GM19397 (cell line): ENCODE measurements around the gene BANF2.

Experiments used
- ATAC-seq: cut with Tn5 transposase; IDR thresholded peaks from one replicate; pipeline ENCODE4 v1.9.1; 2021; ENCODE audit warnings: mild to moderate bottlenecking, moderate library complexity; ENCODE audit not compliant: unreplicated experiment

The BANF2 gene

DNA sequence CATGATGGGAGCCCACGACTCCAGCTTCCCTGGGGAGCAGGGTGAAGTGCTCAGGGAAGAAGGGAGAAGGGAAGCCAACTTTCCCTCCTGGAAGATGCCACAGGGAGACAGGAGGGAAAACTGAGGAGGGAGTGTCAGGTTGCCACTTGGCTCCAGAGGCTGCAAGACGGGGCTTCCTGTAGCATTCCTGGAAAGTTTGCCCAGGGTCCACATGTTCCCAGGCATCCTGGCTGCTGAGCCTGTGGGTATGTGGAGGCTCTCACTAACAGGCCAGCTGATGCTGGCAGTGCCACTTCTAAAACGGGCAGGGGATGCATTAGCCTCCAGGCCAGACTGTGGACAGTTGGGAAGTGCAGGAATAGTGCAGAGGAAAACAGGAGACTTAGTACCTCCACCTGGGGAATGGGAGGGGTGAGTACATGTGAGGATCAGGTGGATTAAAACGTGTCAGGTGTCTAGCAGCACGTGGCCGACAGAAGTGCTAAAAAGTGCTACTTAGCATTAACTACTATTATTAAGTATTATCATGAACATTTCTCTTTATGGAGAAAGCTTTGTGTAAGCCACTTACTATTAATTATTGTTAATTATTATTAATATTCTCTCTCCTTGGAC lies 33.2 kb downstream of the BANF2 start:
- ATAC-seq = no peak

DNA sequence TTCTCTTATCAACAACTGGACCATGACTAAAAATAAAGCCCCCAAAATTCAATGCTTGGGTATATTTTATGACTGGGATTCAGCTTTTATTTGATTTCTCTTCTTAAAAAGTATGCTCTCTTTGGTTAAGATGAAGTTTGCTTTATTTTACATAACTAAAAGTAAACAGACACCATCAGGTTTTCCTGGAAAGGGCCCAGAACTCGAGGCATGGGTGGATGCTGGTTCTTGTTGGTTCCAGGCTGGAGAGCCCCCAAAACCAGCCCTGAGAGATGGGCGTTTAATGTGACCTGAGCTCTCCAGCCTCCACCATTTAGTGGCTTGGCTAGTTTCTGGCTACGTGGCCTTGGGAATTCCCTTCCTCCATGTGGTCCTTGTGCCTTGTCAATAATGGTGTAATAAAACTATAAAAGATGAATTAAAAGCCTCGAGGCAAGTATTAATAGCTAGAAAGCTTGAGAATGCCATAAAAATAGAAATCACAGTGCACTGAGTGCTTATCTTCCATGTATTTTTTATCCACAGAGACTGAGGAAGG lies 34.1 kb downstream of the BANF2 start:
- no peak for ATAC-seq

DNA sequence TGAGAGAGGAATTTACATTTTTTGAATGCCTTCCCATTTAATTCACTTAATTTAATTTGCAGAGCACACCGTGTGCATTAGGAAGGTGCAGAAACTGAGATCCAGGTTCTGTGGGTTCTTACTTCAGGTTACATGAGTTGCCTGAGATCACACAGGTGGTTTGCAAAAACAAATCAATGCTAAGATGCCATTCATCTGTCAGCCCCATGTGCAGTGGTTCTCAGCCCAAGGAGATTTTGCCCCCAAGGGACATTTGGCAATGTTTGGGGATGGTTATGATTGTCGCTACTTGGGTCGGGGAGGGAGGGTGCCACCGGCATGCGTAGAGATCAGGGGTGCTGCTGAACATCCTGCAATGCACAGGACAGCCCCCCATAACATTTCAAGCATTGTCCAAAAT lies 34.6 kb downstream of the BANF2 start:
- ATAC-seq = no peak

DNA sequence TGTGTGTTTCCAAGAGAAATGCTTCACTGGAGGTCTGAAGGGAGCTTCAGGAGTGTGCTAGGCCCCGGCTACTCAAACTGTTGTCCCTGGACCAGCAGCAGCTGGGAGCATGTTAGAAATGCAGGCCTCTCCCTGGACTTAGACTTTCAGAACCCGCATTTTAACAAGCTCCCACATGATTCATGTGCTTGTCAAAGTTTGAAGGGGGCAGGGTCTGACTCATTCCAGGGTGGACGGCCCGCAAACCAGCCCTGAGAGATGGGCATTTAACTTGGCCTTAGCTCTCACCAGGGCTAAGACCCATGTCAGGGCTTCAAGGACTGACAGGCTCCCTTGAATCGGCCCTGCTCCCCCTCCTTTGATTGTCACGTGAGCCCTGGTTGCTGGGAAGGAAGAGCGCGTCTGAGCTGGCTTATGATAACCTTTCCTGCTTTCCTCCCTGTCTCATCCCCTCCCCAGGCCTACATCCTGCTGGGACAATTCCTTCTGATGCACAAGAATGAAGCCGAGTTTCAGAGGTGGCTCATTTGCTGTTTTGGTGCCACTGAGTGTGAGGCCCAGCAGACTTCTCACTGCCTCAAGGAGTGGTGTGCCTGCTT lies 35.5 kb downstream of the BANF2 start:
- no peak for ATAC-seq

DNA sequence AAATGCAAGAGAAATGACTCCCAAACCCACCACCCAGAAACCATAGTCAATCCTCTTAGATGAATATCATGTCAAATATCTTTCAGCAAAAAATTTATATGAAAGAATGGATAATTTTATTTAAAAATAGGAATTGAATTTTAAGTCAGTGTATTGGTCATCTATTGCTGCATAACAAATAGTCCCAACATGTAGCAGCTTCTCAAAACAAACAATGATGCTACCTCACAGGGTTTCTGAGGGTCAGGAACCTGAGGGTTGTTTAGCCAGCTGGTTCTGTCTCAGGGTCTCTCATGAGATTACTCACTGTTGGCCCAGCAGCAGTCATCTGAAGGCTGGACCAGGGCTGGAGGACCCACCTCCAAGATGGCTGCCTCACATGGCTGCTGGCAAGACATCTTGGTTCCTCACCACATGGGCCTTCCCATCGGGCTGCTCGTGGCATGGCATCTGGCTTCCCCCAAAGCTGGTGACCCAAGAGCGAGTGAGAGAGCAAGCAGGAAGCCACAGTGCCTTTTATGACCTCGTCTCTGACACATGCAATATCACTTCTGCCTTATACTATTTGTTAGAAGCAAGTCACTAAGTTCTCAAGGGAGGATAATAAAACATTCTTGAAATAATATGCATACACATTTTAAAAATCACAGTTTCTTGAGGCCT lies 36.3 kb downstream of the BANF2 start:
- ATAC-seq = no peak

DNA sequence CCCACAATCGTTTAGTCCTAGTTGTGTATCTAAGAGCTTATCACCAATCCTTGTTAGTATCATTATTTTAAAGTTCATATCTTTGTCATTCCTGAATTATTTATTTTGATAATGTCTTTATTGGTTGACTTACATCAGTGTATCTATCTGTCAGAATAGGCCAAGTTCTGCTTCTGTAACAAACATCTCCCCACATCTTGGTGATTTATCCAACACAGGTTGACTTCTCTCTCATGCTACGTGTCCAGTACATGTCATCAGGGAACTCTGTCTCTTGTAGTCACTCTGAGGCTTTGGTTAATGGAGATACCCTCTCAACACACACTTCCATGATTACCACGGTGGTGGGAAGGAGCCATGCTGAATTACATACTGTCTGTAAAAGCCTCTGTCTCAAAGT lies 38.4 kb downstream of the BANF2 start:
- no peak for ATAC-seq

DNA sequence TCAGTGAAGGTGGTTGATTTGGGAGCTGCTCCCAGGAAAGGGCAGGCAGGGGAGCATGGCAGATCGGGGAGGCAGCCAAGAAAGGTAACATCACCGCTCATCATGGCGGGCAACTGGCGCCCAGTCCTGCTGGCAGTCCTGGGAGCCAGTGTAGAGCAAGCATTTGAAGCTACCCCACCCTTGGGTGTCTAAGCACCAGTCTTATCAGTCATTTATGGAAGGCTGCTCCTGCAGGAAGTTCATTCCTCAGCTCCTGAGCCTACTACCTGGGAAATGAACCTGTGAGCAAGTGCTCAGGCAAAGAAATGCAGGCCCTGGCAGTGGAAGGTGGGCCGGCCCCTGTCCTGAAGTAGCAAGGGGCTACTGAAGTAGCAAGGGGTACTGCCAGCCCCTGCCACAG lies 41.5 kb downstream of the BANF2 start:
- ATAC-seq = no peak

DNA sequence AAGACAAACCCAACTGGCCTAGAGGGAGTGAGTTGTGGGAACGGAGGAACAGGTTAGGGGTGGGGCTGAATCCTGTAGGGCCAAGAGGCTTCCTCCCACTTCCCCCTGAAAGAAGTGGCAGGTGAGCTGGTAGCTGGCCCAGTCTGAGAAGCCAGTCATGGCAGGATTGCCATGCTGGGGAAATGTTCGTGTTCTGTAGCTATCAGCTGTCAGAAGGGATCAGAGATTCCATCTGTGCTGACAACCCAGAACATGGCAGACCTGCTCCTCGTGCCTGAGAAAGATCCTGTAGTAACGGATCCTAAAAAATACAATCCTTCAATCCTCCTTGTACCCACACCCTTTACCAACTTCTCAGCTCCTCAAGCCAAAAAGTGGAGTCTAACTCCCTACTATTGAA lies 43.0 kb downstream of the BANF2 start:
- ATAC-seq = no peak

DNA sequence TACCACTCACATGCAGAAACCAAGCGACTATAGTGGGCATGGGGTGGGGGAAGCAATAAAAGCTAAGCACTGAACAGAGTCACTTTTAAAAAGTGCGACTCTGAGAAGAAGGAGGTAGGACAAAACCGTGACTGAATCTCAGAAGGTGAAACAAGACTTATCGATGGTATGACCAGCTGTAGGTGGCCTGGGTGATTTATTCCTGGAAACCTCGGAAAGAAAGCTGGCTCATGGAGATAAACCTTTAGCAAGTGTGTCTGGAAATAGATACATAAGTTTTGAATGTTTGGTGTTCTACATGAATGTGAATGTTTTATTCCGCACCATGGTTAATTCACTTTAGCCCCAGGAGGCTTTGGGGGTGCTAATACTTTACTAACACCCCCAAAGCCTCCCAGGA lies 43.9 kb downstream of the BANF2 start:
- no peak for ATAC-seq

DNA sequence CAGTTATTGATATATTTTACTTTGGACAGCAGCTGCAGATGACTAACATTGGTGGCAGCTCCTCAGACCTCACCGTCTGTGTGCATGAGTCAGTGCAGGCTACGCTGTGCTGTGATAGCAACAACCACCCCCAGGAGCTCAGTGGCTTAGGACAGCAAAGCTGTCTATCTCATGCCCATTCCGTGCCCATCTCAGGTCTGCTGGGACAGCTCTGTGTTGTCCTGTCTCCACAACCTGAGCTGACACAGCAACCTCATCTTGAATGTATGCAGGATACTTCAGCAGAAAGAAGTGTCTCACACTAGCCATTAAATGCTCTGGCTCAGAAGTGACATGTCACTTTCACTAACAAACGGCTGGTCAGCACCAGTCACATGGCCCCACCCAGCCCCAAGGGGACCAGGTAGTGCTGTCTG lies 47.7 kb downstream of the BANF2 start:
- ATAC-seq = no peak

DNA sequence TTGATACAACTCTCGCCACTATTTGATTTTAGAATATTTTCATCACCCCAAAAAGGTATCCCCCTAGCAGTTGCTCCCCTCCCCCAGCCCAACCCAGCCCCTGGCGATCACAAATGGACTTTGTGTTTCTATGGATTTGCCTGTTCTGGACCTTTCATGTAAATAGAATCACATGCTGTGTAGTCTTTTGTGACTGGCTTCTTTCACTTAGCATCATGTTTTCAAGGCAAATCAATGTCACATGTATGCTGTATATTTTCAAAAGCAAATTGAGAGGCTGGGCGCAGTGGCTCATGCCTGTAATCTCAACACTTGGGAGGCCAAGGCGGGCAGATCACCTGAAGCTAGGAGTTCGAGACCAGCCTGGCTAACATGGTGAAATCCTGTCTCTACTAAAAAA lies 48.5 kb downstream of the BANF2 start:
- ATAC-seq = no peak

DNA sequence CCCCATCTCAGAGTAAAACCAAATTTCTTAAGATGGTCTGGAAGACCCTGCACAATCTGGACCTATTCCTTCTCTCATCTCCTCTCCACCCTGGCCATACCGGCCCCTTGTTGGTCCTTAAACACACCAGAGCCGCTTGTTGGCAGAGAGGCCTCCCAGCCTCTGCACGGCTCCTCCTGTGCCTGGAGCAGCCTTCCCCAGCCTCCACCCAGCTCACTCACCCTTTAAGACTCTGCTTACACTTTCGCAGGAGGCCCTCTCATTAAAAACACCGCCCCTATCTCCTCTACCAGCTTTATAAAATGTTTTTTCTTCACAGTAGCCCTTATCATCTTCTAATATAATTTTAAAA lies 49.8 kb downstream of the BANF2 start:
- no peak for ATAC-seq

DNA sequence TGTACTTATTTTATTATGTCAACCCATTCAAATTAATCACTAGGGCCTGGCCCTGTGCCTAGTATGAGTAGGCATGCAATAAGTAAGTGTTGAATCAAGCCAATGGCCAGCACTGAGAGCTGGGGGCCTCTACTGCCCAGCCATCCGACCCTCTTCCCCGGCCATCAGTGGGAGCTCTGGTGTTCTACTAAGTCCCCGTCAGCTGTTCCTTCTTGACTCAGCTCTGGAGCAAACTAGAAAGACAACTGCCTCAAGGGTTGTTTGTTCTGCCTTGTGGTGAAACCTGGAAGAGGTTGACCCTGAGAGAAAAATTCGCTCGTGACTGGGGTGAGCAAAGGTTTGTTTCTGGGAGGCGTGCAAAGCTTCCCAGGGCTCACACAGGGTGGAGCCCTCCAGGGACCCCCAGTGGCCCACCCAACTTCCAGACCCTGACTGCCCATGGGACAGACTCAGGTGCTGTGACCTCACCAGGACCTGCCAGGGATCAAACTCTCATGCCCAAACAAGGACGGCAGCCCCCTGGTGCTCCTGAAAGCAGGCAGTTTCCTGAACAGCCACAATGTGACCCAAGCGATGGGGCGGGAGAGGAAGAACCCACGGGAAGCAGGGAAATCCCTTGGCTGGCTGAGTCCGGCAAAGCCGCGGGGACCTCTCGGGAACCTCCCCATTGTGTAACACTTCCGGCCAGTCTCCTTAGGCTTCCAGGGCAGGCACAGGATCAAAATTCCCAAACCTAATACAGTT lies 50.4 kb downstream of the BANF2 start:
- no peak for ATAC-seq

DNA sequence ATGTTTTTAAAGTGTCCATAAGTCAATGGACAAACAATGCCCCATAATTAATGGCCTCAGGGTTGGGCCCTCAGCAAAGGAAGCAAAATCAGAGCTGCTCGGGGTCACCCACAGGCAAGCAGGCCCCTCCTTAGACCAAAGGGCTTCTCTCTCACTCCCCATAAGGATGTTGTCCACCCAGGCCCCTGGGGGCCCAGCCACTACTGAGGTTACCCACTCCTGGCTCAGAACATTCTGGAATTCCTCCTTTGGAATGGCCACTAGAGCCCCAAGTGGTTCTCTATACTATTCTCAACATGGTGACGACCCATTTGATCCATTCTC lies 50.9 kb downstream of the BANF2 start:
- no peak for ATAC-seq

DNA sequence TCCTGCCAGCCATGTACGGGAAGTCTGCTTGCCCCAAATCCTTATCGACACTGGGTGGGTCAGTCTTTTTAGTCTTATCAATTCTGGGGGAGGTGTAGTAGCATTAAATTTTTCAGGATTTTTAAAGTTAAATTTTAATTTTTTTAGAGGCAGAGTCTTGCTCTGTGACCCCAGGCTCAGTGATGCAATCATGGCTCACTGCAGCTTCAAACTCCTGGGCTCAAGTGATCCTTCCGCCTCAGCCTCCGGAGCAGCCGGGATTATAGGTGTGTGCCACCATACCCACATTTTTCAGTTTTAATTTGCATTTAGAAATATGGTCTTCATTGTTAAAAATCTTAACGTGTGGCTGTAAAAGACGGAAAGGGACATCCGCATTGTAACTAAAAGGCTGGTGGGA lies 51.9 kb downstream of the BANF2 start:
- ATAC-seq = no peak

DNA sequence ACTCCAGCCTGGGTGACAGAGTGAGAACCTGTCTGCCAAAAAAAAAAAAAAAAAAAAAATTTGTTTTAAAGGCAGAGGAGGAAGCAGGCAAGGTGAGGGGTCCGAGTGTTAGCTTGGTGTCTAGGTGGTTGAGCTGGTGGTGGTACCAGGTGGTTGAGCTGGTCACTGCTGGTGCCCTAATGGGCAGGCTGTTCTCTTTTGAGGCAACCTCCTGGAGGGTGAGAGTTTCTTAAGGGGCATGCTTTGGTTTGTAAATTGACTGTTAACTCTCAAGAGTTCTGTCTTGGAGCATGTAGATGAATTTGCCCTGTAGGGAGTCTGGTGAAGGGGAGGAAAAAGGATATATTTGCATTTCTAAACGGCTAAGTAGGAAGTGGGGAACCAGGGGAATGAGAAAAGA lies 52.7 kb downstream of the BANF2 start:
- ATAC-seq = no peak

DNA sequence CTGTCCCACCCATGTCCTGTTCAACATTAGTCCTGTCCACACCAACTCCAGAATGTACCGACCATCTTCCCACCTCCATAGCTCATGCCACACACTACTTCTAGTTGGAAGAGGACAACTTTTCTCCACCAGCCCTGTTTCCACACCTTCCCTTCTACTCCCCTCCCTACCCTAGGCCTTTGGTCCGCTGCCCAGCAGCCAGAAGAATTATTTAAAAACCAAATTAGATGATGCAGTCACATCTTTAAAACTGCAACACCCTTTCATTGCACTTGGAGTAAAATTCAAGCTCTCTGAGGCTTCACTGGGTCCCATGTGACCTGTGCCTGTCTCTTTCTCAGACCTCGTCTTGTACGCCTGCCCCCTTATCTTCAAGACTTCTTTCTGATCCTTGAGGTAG lies 53.8 kb downstream of the BANF2 start:
- no peak for ATAC-seq

DNA sequence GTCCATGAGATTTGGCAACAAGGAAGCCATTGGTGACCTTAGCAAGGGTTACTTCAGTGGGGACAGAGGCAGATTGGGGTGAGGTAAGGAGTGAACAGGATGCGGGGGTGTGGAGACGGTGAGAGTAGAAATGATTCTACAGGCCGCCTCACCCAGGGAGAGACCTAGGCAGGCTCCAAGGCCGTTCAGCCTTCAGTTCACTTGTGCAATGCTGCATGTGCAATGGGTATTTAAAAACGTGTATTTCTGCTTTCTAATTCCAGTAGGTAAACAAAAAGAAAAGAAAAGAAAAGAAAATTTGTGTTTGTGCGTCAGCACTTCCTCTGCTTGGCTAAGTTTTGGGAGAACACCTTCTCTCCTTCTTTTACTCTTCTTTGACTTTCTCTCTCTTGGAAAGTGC lies 56.8 kb downstream of the BANF2 start:
- ATAC-seq = no peak

DNA sequence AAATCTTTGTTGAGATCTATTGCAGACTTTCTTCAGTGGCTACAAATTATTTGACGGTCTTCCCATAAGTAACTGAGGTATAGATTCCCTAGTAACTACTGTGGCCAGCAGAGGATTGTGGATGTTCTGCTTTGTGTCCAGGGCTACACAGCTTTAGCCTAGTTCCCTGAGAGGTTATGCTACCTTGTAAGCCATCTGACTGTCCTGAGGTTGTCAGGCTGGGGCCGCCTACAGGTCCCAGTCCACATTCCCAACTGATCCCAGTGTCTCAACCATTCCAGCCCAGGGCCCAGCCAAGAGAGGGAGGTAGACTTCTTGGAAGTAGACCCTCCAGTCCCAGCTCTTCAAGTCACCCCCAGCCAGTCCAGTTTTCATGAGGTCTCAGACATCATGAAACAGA lies 57.7 kb downstream of the BANF2 start:
- ATAC-seq = no peak

DNA sequence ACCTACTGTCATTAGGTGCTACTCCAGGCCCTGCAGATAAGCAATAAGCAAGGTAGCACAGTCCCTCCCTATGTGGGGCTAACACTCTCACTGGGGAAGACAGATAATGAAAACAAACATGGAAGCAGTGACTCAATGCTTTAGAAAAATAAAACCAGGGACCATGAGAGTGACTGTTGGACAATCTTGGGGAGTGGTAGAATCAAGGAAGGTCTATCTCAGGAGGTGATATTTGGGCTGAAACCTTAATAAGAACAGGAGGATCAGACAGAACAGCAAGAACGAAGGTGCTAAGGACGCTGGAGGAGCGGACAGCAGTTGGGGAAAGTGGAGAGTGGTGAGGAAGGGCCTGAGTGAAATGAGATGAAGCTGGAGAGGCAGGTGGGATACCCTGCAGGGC lies 58.2 kb downstream of the BANF2 start:
- ATAC-seq = no peak

DNA sequence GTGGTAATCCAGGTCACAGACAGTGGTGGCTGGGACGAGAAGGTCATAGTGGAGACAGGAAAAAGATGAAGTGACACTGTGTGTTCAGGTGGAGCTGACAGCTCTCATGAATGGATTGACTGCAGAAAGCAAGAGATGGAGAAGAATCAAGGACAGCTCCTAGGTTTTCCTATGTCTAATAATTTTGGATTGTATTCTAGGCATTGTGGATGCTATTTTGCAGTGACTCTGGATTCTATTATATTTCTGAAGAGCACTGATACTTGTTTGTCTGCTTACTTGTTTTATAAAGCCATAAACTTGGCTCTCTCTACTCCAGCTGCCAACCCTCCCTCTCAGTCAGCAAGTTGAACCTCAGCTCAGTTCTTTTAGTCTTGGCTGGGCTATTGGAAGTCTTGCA lies 58.7 kb downstream of the BANF2 start:
- no peak for ATAC-seq

DNA sequence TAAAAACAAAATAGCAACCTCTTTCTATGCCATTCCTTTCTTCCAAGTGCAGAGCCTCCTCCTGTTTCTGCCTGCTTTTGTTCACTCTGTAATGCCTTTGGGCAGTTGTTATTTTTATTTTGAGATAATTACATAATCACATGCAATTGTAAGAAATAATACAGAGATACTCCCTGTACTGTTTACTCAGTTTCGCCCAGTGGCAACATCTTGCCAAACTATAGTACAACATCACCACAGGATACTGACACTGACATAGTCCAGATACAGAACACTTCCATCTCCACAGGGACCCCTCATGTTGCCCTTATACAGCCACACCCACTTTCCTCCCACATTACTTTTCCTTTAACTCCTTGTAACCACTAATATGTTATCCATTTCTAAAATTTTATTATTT lies 59.7 kb downstream of the BANF2 start:
- no peak for ATAC-seq
